GM20000 (cell line): ENCODE results near the gene DEFB110.

ENCODE experiments used
- DNase-seq: peaks from one replicate; pipeline ENCODE4 v3.0.0; 2012; ENCODE audit warnings: low spot score
- CTCF ChIP-seq: IDR thresholded peaks from 2 replicates; pipeline ENCODE4 v1.5.1; 2012; ENCODE audit warnings: mild to moderate bottlenecking, control low read depth; ENCODE audit errors: extremely low read depth, missing control alignments

Gene DEFB110

GRCh38 chr6:50021894-50022293 lies at the start of gene DEFB110:
Gene DEFB110 (minus strand): TSS chr6:50021994. CDS start chr6:50021935, 59 bp downstream.
- no peak for DNase-seq
- no peak for TF ChIP-seq CTCF

GRCh38 chr6:50070101-50070500 lies 48.3 kb upstream of the DEFB110 start:
- TF ChIP-seq CTCF, result no peak
- DNase-seq, result no peak

DNA sequence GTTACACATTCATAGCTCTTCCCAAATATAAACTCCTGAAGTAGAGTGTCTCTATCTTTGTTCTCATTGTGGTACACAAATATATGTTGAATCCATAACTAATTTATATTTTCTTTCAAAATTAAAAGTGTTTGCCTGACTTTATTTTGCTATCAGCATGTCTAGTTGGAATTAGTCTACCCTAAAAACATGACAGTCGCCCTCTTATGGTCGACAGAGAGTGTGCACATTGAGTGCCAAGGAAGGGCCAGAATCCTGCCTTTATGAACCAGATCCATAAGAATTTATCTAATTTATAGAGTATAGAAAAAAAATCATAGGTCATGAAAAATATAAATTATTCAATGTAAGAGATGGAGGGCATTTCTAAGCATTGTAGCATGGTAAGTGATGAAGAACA lies 40.3 kb upstream of the DEFB110 start:
- peak; percentile 17 for TF ChIP-seq CTCF
- DNase-seq, result peak; percentile 3

- no peak for TF ChIP-seq CTCF
- peak; percentile 2 for DNase-seq
These were observed 34.4 kb upstream of the DEFB110 start for GRCh38 chr6:50056242-50056641.

- no peak for DNase-seq
These were observed 28.0 kb upstream of the DEFB110 start, which contains the start of gene DEFB112 for GRCh38 chr6:50049829-50050228. Gene DEFB112 (minus strand): TSS chr6:50049929. CDS start chr6:50049869, 60 bp downstream.

DNA sequence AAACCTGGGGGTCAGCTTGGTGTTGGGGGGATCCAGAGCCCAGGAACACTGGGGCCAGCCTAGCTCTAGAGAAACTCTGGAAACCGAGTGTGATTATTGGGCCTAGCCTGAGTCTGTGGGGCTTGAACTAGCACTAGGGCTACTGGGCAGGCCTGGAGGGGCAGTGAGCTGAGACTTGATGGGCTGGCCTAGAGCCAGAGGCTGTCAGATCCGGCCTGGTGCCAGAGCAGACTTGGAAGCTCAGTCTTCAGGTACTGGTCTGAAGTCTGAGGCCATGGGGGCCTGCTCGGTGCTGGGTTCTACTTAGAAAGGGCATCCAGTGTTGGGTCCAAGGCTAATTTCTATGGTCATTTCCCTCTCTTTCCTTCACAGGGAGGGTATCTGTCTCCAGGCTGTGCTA lies 25.2 kb upstream of the DEFB110 start:
- no peak for DNase-seq
- no peak for TF ChIP-seq CTCF

More at GRCh38 chr6:50049829-50050228, 28.0 kb upstream of the DEFB110 start, which contains the start of gene DEFB112:
- no peak for TF ChIP-seq CTCF

DNA sequence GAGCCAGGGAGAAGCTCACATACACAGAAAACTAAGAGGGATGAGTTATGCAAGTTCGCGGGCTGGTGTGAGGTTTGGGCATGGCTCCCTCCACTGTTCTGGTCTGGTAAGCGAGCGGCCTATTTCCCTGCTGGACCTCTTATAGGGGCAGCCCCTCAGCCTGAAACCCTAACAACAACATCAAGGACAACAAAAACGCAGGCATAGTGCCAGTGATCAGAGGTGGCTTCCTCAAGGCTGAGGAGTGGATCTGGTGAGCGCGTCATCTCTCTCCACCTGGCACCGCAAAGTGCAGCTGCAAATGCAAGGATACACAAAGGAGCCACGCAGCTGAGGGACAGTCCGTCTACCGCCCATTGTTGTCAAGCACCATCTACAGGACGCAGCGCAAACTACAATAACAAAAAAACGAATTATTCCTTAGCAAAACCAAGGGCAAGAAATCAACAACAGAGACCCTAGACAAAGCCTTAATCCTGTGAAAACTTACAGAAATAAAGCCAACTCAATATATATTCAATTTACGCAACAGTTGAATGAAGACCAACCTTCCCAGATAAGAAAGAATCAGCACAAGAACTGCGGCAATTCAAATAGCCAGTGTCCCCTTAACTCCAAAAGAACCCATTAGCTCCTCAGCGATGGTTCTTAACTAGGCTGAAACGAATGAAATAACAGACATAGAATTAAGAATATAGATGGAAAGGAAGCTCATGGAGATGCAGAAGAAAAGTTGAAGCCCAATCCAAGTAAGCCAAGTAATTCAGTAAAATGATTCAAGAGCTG lies 9.2 kb upstream of the DEFB110 start:
- peak; percentile 5 for DNase-seq

More for the DNA sequence above, 9.2 kb upstream of the DEFB110 start:
- TF ChIP-seq CTCF, result peak; percentile 68
